CD4-positive, alpha-beta T cell treated with Interleukin-10 for 1 hour (primary cell): ENCODE measurements around the gene RFX2.
"Not testable (repeated sequence)": the region's sequence is repeated elsewhere in the genome, so short reads cannot be mapped to it uniquely, and the experiment has no call there.

Experiments used
- DNase-seq: peaks from one replicate; pipeline ENCODE4 v3.0.0-alpha.2; 2020

Gene RFX2

GRCh38 chr19:6073858-6074708 is 36.2 kb downstream of the RFX2 start:
- DNase-seq = no peak

GRCh38 chr19:6073233-6073632 is 37.1 kb downstream of the RFX2 start:
- not testable (repeated sequence) for DNase-seq

DNA sequence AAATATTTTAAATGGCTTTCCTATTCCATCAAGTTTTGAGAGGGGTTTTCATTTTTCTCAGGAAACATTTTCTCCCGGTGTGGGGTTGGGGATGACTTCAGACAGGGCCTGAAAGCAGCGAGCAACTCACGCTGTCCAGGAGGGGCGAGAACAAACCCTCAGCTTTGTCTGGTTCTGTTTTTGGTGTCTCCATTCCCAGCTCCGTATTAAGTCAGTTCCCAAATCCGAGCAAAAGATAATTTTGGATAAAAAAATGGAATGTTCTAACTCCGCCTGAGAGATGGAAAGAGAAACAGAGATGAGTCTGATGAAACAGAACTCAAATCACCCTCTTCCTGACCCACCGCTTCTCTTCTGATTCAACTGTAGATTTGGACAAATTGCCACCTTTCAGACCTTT is 38.4 kb downstream of the RFX2 start:
- DNase-seq = no peak

DNA sequence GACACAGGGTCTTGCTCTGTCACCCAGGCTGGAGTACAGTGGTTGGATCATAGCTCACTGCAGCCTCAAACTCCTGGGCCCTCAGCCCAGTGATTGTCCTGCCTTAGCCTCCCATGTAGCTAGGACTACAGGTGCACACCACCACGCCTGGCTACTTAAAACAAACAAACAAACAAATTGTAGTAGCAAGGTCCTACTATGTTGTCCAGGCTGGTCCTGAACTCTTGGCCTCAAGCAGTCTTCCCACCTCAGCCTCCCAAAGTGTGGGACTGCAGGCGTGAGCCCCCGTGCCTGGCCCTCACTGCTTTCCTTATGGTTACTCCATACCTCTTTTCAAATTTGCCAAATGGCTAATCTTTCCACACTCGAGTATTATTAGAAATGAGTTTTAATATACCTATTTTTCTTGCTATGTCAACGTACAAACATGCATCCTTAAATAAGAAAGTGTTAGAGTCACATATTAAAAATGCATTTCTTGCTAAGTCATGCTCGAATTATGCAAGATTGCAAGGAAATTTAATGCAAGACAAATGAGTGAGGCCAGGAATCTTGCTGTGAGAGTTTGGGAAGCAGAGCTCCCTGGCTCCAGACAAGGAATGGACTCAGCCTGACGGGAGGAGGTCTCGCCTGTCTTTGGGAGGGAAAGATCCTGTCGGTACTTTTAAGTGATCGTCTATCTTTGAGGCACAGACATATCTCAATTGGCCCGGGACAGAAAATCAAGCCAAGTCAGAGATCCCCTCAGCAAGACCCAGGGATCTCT is 39.4 kb downstream of the RFX2 start:
- no peak for DNase-seq

- no peak for DNase-seq
These were observed 40.1 kb downstream of the RFX2 start for GRCh38 chr19:6070207-6070681.

GRCh38 chr19:6069268-6069791 is 41.0 kb downstream of the RFX2 start:
- DNase-seq = no peak

DNA sequence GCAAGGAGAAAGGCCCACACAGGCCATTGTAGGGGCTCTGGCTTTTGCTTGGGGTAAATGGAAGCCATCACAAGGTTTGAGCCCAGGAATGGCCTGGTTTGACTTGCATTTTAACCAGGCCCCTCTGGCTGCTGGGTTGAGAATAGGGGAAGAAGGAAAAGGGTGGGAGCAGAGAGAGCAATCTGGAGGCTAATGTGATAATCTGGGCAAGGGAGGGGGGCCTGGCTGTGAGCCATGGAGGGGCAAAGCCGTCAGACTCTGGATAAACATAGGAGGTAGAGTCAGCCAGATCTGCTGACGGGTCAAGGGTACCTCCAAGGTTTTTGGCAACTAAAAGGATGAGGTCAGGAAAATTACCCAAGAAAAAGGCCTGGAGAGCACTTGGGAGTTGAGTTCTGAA is 41.6 kb downstream of the RFX2 start:
- no peak for DNase-seq

GRCh38 chr19:6067975-6068374 is 42.3 kb downstream of the RFX2 start:
- DNase-seq = no peak

GRCh38 chr19:6066661-6067646 is 43.3 kb downstream of the RFX2 start:
- peak; percentile 73 for DNase-seq

DNA sequence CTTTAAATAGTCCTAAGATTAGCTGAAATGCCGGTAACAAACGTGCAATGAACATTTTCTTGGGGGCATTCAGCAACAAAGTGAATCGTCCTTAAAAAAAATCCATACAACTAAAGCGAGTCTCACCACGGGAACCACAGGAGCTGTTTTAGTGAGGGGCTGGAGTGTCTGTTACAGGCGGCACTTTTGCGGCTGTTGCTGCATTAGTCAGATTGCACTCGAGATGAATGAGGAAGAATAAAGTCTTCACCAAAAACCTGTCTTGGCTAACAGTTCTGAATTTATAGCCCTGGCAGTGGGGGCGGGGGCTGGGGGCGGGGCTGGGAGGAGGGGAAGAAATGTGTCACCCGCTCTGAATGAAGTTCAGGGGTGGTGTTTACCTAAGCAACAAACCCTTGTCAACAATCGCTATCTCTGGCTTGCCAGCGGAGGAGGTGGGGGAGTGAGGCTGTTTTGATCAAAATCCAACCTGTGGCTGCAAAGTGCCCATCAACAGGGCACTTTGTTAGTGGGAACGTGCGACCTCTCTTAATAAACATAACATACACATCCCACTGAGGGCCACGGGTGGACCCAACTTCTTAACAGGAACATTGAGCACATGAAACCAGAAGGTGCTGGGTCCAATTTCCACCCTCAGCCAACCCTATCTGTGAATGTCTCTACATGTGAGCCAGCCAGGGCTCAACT is 44.5 kb downstream of the RFX2 start:
- peak; percentile 73 for DNase-seq

DNA sequence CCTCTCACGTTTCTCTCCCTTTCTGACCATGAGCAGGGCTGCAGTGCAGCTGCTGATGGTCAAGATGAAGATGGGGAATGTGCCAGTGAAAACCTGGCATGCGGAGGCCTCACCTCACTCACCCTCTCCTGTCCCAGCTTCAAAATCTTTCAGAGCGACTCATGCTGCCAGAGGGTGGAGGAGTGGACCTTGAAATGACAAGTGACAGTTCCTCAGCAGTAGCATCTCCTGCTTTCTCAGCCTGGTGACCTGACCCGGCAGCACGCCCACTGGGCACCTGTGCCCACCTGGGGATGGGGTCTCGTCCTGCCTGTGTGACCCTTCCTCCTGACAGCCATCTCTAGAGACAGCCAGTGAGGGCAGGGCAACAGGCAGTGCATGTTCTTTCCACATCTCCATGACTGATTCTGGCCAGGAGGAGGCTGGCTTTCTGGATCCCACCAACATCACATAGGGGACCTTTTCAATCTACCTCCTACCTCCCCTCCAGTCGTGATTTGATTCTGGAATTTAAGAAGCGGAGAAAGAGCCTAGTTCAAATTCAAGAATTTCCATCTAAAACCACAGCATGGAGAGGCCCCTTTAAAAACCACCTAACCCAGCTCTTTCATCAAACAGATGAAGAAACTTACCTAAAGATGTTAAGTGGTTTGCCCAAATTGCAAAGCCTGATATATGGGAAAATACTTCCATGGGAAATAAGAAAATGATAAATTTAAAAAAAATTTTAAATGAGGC is 45.8 kb downstream of the RFX2 start:
- no peak for DNase-seq

- DNase-seq = no peak
These were observed 46.5 kb downstream of the RFX2 start for GRCh38 chr19:6063576-6064335.

DNA sequence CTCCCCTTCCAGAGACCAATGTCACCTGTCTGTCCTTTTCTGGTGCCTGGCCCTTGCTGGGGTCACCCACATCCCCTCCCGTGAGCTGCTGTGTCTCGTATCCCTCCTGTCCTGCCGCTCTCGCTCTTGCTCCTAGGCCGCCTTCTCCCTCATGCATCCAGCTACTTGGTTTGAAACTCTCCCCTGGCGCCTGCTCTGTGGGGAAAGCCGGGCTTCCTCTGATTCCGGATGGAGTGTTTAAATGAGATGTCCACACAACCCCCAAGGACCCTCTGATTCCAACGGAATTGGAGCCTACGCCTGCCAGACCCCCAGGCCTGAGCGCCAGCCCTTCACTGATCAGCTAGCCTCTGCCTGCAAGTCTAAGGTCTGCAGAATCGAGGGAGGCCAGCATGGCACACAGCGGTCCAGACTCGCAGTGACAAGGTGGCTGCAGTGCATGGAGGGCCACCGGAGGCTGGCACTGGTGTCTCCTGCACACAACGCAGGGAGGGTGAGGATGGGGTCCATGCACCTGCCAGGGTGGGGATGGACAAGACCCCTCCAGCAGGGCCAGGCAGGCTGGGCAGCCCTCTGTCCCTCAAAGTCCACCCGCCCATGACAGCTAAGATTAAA is 47.2 kb downstream of the RFX2 start:
- no peak for DNase-seq

- peak; percentile 51 for DNase-seq
These were observed 48.0 kb downstream of the RFX2 start for GRCh38 chr19:6062274-6062673.

GRCh38 chr19:6061376-6062130 is 48.7 kb downstream of the RFX2 start:
- no peak for DNase-seq

DNA sequence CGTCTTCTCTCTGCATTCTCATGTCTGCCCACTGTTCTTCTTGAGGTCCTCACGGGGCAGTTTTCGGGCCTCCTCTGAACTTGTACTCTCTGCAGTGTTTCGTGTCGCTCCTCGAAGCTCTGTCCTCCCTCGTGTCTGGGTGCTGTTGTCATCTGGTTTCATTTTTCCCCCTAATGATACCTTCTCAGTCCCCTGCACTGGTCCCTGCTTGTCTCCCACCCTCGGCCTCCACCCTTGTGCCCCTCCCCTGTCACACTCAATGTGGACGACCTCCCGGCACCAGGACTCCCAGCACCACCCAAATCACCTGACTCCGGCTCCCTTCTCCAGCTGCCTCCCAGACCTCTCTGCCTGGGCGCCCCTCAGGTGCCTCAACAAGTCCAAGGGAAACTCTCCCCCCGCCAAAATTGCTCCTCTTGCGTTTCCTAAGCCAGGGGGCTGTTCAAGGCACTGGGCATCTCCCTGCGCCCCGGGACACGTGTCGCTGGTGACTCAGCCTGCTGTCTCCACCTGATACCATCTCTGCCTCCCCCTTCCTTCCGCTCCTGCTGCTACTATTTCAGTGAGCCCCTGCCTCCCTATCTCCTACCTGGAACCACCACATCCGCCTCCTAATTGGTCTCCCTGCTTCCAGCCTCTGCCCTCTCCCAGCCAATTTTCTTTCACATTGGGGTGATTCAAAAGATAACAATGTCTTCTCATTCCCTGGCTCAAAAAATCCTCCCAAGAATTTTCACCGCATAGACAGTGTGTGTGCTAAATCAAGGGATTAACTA is 49.5 kb downstream of the RFX2 start:
- peak; percentile 47 for DNase-seq

GRCh38 chr19:6059988-6060599 is 50.2 kb downstream of the RFX2 start:
- no peak for DNase-seq

DNA sequence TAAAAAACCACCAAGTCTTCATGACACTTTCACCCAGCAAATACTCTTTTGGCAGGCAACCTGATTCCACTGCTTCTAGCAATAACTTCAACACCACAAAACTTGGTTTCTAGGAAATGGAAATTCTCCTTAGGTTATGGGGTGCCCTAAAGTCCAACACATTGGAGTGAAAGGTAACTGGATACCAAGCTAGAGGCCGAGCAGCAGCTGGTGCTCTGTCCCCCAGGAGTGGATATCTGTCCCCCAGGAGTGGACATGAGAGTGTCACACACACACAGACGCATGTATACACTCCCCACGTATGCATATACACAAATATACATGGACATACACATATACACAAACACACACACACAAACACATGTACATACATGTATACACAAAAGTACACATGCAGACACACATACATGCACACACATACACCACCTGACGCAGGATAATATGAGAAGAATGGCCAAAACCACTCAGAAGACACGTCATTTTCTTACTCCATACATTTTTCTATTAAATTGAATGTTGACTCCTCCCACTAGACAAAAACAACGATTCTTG is 50.8 kb downstream of the RFX2 start:
- DNase-seq = no peak
